HEK293T (cell line): ENCODE data around the gene ITGB3.

Experiments used
- CTCF ChIA-PET: fragments of 350-600 bp; formaldehyde crosslinking; extraction: SDS; loops from one replicate; lab custom pipeline; 2021; ENCODE audit warnings: antibody characterized with exemption, inconsistent platforms; lab: Yijun Ruan, JAX
- POLR2A ChIA-PET: fragments of 350-600 bp; formaldehyde crosslinking; extraction: SDS; loops from one replicate; lab custom pipeline; 2020; ENCODE audit warnings: antibody characterized with exemption, inconsistent platforms; lab: Yijun Ruan, JAX
- DNase-seq: peaks from one replicate; pipeline ENCODE4 v3.0.0; 2012; ENCODE audit warnings: mixed read lengths; ENCODE audit errors: extremely low spot score
- ARNT ChIP-seq: fragments of 450-650 bp; IDR thresholded peaks from 2 replicates; pipeline ENCODE4 v1.6.1; 2017; ENCODE audit warnings: mild to moderate bottlenecking
- BHLHE40 ChIP-seq: fragments of 450-650 bp; IDR thresholded peaks from 2 replicates; pipeline ENCODE4 v1.6.1; 2016; ENCODE audit warnings: mild to moderate bottlenecking, moderate library complexity, borderline replicate concordance
- CTBP1 ChIP-seq: fragments of 450-650 bp; IDR thresholded peaks from 2 replicates; pipeline ENCODE4 v1.6.1; 2016; ENCODE audit warnings: borderline replicate concordance
- ELF4 ChIP-seq: fragments of 450-650 bp; IDR thresholded peaks from 2 replicates; pipeline ENCODE4 v1.6.1; 2017; ENCODE audit warnings: antibody characterized with exemption
- FOXA1 ChIP-seq: fragments of 450-650 bp; IDR thresholded peaks from 2 replicates; pipeline ENCODE4 v1.6.1; 2016; ENCODE audit warnings: mild to moderate bottlenecking
- FOXK2 ChIP-seq: fragments of 450-650 bp; IDR thresholded peaks from 2 replicates; pipeline ENCODE4 v1.6.1; 2016; ENCODE audit warnings: mild to moderate bottlenecking
- FOXM1 ChIP-seq: fragments of 450-650 bp; IDR thresholded peaks from 2 replicates; pipeline ENCODE4 v1.6.1; 2017; ENCODE audit warnings: mild to moderate bottlenecking, borderline replicate concordance
- HDGF ChIP-seq: fragments of 450-650 bp; IDR thresholded peaks from 2 replicates; pipeline ENCODE4 v1.6.1; 2017; ENCODE audit warnings: antibody characterized with exemption, borderline replicate concordance
- LEF1 ChIP-seq: fragments of 450-650 bp; IDR thresholded peaks from 2 replicates; pipeline ENCODE4 v1.6.1; 2017; ENCODE audit warnings: mild to moderate bottlenecking, borderline replicate concordance
- NFRKB ChIP-seq: fragments of 450-650 bp; IDR thresholded peaks from 2 replicates; pipeline ENCODE4 v1.6.1; 2016; ENCODE audit warnings: mild to moderate bottlenecking, moderate library complexity
- SP1 ChIP-seq: fragments of 450-650 bp; IDR thresholded peaks from 2 replicates; pipeline ENCODE4 v1.6.1; 2017
- SUZ12 ChIP-seq: fragments of 450-650 bp; IDR thresholded peaks from 2 replicates; pipeline ENCODE4 v1.6.1; 2016; ENCODE audit warnings: mild to moderate bottlenecking
- TARDBP ChIP-seq: fragments of 450-650 bp; IDR thresholded peaks from 2 replicates; pipeline ENCODE4 v1.6.1; 2016
- ZNF384 ChIP-seq: fragments of 450-650 bp; IDR thresholded peaks from 2 replicates; pipeline ENCODE4 v1.6.1; 2016
- TF ChIP-seq, protein P1 (sequence below): fragments of 450-650 bp; IDR thresholded peaks from 2 replicates; pipeline ENCODE4 v1.6.1; 2016

Gene ITGB3

DNA sequence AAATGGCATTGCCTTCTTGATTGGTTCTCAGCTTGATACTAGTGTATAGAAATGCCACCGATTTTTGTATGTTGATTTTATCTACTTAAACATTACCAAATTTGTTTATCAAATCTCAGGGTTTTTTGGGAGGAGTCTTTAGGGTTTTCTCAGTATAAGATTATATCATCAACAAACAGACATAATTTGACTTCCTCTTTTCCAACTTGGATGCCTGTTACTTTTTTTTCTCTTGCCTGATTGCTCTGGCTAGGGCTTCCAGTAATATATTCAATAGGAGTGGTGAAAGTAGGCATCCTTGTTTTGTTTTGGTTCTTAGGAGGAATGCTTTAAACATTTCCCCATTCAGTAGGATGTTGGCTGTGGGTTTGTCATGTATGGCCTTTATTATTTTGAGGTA, 99.2 kb downstream of the ITGB3 start:
- no peak for DNase-seq
- CTCF ChIA-PET: no interaction called here
- POLR2A ChIA-PET: no interaction called here
- TF ChIP-seq NFRKB: no peak
- TF ChIP-seq FOXK2: no peak
- TF ChIP-seq HDGF: no peak
- TF ChIP-seq FOXA1: no peak
- TF ChIP-seq, protein P1, sequence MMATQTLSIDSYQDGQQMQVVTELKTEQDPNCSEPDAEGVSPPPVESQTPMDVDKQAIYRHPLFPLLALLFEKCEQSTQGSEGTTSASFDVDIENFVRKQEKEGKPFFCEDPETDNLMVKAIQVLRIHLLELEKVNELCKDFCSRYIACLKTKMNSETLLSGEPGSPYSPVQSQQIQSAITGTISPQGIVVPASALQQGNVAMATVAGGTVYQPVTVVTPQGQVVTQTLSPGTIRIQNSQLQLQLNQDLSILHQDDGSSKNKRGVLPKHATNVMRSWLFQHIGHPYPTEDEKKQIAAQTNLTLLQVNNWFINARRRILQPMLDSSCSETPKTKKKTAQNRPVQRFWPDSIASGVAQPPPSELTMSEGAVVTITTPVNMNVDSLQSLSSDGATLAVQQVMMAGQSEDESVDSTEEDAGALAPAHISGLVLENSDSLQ: no peak
- TF ChIP-seq SP1: no peak
- TF ChIP-seq LEF1: no peak
- TF ChIP-seq ELF4: no peak
- no peak for TF ChIP-seq BHLHE40
- TF ChIP-seq ARNT: no peak
- TF ChIP-seq ZNF384: no peak
- TF ChIP-seq SUZ12: no peak

DNA sequence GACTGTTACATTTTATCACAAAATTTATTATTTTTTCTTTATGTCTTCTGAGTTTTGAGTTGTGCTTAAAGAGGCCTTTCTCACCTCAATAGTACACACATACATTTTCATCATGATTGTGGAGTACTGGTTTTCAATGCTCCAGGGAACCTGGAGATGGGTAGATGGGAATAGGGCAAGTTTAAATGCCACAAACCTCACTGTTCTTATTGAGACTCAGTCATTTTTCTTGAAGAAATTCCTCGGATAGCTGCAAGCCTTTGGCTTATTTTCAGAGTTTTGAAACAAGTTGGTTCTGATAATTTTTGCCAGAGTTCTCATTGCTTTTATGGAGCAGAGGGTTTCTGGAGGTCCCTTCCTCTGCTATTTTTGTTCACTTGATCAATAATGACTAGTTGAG, 105.0 kb downstream of the ITGB3 start:
- ChIA-PET POLR2A (no interaction called here), CTCF (no interaction called here)
- no peak for TF ChIP-seq ARNT
- TF ChIP-seq HDGF: no peak
- TF ChIP-seq LEF1: no peak
- TF ChIP-seq ELF4: no peak
- TF ChIP-seq FOXK2: no peak
- TF ChIP-seq FOXA1: no peak
- no peak for TF ChIP-seq ZNF384
- TF ChIP-seq SP1: no peak
- TF ChIP-seq NFRKB: no peak
- TF ChIP-seq CTBP1: no peak
- no peak for TF ChIP-seq SUZ12
- TF ChIP-seq TARDBP: no peak
- TF ChIP-seq FOXM1: no peak
- DNase-seq: no peak
